Astrocyte (in vitro differentiated cells and primary cell): ENCODE results near the gene USP9X.

Experiments used
- EZH2 ChIP-seq: IDR thresholded peaks from 2 replicates; pipeline ENCODE4 v1.6.1; 2012; ENCODE audit warnings: mild to moderate bottlenecking, low read length, inconsistent platforms; ENCODE audit not compliant: insufficient read depth
- TF ChIP-seq, protein P1 (sequence below): IDR thresholded peaks from 2 replicates; pipeline ENCODE4 v1.5.1; 2011; ENCODE audit warnings: low read depth, mild to moderate bottlenecking, inconsistent platforms, low read length, moderate library complexity; ENCODE audit not compliant: insufficient read depth

DNA sequence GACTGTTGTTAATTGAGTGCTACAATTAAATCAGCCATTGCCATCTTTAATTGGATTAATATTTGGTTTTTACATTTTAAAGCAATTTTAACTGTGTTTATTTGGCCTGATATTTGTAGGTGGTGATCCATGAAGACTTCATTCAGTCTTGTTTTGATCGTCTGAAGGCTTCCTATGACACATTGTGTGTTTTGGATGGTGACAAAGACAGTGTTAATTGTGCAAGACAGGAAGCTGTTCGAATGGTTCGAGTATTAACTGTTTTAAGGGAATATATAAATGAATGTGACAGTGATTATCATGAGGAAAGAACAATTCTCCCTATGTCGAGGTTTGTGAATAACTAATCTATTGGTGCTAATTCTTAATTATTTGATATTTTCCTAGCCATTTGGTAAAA lies 82.6 kb downstream of the USP9X start:
- TF ChIP-seq, protein P1, sequence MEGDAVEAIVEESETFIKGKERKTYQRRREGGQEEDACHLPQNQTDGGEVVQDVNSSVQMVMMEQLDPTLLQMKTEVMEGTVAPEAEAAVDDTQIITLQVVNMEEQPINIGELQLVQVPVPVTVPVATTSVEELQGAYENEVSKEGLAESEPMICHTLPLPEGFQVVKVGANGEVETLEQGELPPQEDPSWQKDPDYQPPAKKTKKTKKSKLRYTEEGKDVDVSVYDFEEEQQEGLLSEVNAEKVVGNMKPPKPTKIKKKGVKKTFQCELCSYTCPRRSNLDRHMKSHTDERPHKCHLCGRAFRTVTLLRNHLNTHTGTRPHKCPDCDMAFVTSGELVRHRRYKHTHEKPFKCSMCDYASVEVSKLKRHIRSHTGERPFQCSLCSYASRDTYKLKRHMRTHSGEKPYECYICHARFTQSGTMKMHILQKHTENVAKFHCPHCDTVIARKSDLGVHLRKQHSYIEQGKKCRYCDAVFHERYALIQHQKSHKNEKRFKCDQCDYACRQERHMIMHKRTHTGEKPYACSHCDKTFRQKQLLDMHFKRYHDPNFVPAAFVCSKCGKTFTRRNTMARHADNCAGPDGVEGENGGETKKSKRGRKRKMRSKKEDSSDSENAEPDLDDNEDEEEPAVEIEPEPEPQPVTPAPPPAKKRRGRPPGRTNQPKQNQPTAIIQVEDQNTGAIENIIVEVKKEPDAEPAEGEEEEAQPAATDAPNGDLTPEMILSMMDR = no peak
- no peak for TF ChIP-seq EZH2
